Ovary (tissue), 3 donors: ENCODE measurements around the gene SCN11A.

ENCODE experiments used
- EP300 ChIP-seq: sonication (generic); formaldehyde crosslinking; IDR thresholded peaks from one replicate; pipeline ENCODE4 v1.6.1; 2017; ENCODE audit warnings: antibody characterized with exemption
- POLR2A ChIP-seq: fragments of 450-650 bp; IDR thresholded peaks from one replicate; pipeline ENCODE4 v1.6.1; 2017; ENCODE audit warnings: antibody characterized with exemption, mild to moderate bottlenecking, moderate library complexity
- TF ChIP-seq, protein P1 (sequence below), 3 donors: fragments of 450-650 bp in 2 of 3; fragments of 200-600 bp in 1 of 3; IDR thresholded peaks; one replicate each; pipeline versions ENCODE4 v1.5.1 to v1.8.0; 2016 to 2022; ENCODE audit warnings: antibody characterized with exemption in 3 of 3, mild to moderate bottlenecking in 1 of 3
- donor health status: DM: no; HTN: no; CAD: no.

DNA sequence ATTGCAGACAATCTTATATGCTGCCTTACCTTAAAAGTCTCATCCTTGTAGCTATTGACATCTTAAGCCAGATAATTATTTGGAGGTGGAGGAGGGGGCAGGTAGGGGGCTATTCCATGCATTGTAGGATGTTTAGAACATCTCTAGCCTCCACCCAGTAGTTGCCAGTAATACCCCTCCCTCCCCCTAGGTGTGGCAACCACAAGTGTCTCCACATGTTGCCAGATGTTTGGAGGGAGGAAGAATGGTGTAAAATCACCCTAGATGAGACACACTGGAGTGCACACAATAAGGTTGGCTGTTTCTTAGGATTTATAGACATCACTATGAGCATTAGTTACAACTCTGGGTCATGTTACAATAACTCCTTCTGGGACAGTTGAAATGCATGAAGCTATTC, 28.3 kb upstream of the SCN11A start:
- TF ChIP-seq, protein P1, sequence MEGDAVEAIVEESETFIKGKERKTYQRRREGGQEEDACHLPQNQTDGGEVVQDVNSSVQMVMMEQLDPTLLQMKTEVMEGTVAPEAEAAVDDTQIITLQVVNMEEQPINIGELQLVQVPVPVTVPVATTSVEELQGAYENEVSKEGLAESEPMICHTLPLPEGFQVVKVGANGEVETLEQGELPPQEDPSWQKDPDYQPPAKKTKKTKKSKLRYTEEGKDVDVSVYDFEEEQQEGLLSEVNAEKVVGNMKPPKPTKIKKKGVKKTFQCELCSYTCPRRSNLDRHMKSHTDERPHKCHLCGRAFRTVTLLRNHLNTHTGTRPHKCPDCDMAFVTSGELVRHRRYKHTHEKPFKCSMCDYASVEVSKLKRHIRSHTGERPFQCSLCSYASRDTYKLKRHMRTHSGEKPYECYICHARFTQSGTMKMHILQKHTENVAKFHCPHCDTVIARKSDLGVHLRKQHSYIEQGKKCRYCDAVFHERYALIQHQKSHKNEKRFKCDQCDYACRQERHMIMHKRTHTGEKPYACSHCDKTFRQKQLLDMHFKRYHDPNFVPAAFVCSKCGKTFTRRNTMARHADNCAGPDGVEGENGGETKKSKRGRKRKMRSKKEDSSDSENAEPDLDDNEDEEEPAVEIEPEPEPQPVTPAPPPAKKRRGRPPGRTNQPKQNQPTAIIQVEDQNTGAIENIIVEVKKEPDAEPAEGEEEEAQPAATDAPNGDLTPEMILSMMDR (IDR thresholded peaks at IDR 0.05): no peak
- TF ChIP-seq POLR2A (no peak), EP300 (no peak)
